ENCODE results near the gene ESPL1. TPM values are rescaled to one million over a fixed set of nuclear protein-coding genes. Genes with fewer than 3 reads are reported as not detected.

Gene ESPL1
- total RNA-seq, 2 donors from 2014 or later, result 33.3 to 50.7 TPM

DNA sequence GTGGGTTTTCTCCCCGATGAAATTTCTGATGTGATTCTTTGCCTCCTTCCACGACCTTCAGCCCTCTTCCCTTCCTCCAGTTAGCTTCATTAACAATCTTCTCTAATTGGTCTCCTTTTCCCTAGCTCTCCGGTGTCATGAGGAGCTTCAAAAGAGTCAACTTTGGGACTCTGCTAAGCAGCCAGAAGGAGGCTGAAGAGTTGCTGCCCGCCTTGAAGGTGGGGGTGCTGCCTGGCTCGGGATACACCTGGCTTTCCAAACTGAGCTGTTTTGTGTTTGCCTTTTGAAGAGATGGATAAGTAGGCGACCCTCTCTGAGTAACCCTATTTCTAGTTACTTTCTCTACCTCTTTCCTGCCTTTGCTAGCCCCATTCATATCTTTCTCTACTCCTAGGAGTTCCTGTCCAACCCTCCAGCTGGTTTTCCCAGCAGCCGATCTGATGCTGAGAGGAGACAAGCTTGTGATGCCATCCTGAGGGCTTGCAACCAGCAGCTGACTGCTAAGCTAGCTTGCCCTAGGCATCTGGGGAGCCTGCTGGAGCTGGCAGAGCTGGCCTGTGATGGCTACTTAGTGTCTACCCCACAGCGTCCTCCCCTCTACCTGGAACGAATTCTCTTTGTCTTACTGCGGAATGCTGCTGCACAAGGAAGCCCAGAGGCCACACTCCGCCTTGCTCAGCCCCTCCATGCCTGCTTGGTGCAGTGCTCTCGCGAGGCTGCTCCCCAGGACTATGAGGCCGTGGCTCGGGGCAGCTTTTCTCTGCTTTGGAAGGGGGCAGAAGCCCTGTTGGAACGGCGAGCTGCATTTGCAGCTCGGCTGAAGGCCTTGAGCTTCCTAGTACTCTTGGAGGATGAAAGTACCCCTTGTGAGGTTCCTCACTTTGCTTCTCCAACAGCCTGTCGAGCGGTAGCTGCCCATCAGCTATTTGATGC lies 797 bp downstream of the ESPL1 start:
- peak overlapping the region; percentile 94 for H3K4me3 Mint-ChIP-seq
- Histone ChIP-seq H3K4me1 (ENCODE audit: control insufficient read depth, insufficient read depth, low read length) (peaks cover 9% of the 10 kb centered on the region), H3K36me3 (ENCODE audit: control insufficient read depth, insufficient read depth, low read length) (no peaks in the 10 kb centered on the region), H3K4me3 (ENCODE audit: low read length) (peak overlapping the region; percentile 95), H3K27ac (ENCODE audit: low read depth, low read length) (no peak overlapping the region), H3K9me3 (ENCODE audit: control insufficient read depth, low read length) (no peaks in the 10 kb centered on the region), H3K9ac (ENCODE audit: extremely low read depth, low read length, poor library complexity, severe bottlenecking) (peak overlapping the region; percentile 63), H3K27me3 (ENCODE audit: control insufficient read depth, insufficient read depth, low read length, poor library complexity, severe bottlenecking) (no peaks in the 10 kb centered on the region)
- no peak for DNase-seq
- TF ChIP-seq, protein P1, sequence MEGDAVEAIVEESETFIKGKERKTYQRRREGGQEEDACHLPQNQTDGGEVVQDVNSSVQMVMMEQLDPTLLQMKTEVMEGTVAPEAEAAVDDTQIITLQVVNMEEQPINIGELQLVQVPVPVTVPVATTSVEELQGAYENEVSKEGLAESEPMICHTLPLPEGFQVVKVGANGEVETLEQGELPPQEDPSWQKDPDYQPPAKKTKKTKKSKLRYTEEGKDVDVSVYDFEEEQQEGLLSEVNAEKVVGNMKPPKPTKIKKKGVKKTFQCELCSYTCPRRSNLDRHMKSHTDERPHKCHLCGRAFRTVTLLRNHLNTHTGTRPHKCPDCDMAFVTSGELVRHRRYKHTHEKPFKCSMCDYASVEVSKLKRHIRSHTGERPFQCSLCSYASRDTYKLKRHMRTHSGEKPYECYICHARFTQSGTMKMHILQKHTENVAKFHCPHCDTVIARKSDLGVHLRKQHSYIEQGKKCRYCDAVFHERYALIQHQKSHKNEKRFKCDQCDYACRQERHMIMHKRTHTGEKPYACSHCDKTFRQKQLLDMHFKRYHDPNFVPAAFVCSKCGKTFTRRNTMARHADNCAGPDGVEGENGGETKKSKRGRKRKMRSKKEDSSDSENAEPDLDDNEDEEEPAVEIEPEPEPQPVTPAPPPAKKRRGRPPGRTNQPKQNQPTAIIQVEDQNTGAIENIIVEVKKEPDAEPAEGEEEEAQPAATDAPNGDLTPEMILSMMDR (conservative IDR thresholded peaks at IDR 0.05), result no peak
- WGBS, 2 experiments (ENCODE audit: insufficient coverage in 1 of 2, insufficient read length in 1 of 2), result 67 to 69% methylated on average over 18 to 20 of the region's 20 CpGs
- H3K9me3 Mint-ChIP-seq, result no peaks in the 10 kb centered on the region
- no peaks in the 10 kb centered on the region for H3K27me3 Mint-ChIP-seq (ENCODE audit: insufficient read depth)
- H3K27ac Mint-ChIP-seq, result peak overlapping the region; percentile 95
- peaks cover 15% of the 10 kb centered on the region for H3K36me3 Mint-ChIP-seq (ENCODE audit: low read depth)
- peaks cover 8% of the 10 kb centered on the region for H3K4me1 Mint-ChIP-seq

DNA sequence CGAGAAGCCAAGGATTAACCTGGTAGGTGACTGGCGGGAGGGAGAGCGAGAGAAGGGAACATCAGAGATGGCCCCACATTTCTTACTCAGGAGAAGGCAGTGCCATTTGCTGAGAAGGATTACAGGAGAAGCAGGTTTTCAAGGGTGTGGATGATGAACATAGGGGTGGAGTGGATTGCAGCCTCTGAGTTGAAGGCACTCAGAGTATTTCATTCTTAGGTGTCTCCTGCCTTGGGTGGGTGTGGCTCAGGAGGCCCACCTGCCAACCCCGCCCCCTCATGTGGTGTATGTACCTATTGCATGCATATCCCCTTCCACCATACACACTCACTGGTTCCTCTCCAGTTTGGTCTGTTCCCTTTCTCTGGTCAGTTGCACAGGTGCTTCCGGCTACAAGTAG lies 6.3 kb downstream of the ESPL1 start:
- 94 to 97% methylated on average over 3 to 5 of the region's 5 CpGs for WGBS, 2 experiments (ENCODE audit: insufficient coverage in 1 of 2, insufficient read length in 1 of 2)
- TF ChIP-seq, protein P1 (conservative IDR thresholded peaks at IDR 0.05), result no peak
- Mint-ChIP-seq H3K36me3 (ENCODE audit: low read depth) (peaks cover 45% of the 10 kb centered on the region), H3K9me3 (no peaks in the 10 kb centered on the region), H3K4me3 (no peak overlapping the region), H3K27me3 (ENCODE audit: insufficient read depth) (no peaks in the 10 kb centered on the region), H3K4me1 (peaks cover 2% of the 10 kb centered on the region), H3K27ac (no peak overlapping the region)
- no peaks in the 10 kb centered on the region for H3K9me3 ChIP-seq (ENCODE audit: control insufficient read depth, low read length)
- peak; percentile 55 for DNase-seq
- no peaks in the 10 kb centered on the region for H3K27me3 ChIP-seq (ENCODE audit: control insufficient read depth, insufficient read depth, low read length, poor library complexity, severe bottlenecking)
- no peak overlapping the region for H3K4me3 ChIP-seq (ENCODE audit: low read length)
- peaks cover 3% of the 10 kb centered on the region for H3K4me1 ChIP-seq (ENCODE audit: control insufficient read depth, insufficient read depth, low read length)
- no peak overlapping the region for H3K9ac ChIP-seq (ENCODE audit: extremely low read depth, low read length, poor library complexity, severe bottlenecking)
- H3K27ac ChIP-seq (ENCODE audit: low read depth, low read length), result no peak overlapping the region
- peaks cover 37% of the 10 kb centered on the region for H3K36me3 ChIP-seq (ENCODE audit: control insufficient read depth, insufficient read depth, low read length)

DNA sequence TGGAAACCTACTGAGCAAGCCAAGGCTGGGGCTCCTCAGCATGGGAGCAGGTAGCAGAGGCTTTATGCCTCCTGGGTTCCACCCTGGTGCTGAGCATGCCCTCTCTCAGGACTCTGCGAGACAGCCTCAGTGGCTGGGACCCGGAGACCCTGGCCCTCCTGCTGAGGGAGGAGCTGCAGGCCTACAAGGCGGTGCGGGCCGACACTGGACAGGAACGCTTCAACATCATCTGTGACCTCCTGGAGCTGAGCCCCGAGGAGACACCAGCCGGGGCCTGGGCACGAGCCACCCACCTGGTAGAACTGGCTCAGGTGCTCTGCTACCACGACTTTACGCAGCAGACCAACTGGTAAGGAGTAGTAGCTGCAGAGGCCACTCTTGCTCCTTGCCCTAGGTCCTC lies 8.4 kb downstream of the ESPL1 start:
- Histone ChIP-seq H3K9ac (ENCODE audit: extremely low read depth, low read length, poor library complexity, severe bottlenecking) (no peak overlapping the region), H3K27ac (ENCODE audit: low read depth, low read length) (no peak overlapping the region), H3K36me3 (ENCODE audit: control insufficient read depth, insufficient read depth, low read length) (peaks cover 52% of the 10 kb centered on the region), H3K27me3 (ENCODE audit: control insufficient read depth, insufficient read depth, low read length, poor library complexity, severe bottlenecking) (no peaks in the 10 kb centered on the region), H3K9me3 (ENCODE audit: control insufficient read depth, low read length) (no peaks in the 10 kb centered on the region), H3K4me1 (ENCODE audit: control insufficient read depth, insufficient read depth, low read length) (no peaks in the 10 kb centered on the region), H3K4me3 (ENCODE audit: low read length) (no peak overlapping the region)
- Mint-ChIP-seq H3K4me3 (no peak overlapping the region), H3K4me1 (no peaks in the 10 kb centered on the region), H3K9me3 (no peaks in the 10 kb centered on the region), H3K27ac (no peak overlapping the region), H3K36me3 (ENCODE audit: low read depth) (peaks cover 50% of the 10 kb centered on the region), H3K27me3 (ENCODE audit: insufficient read depth) (no peaks in the 10 kb centered on the region)
- WGBS, 2 experiments (ENCODE audit: insufficient coverage in 1 of 2, insufficient read length in 1 of 2), result 93 to 96% methylated on average over 11 of the region's 11 CpGs
- DNase-seq, result no peak
- TF ChIP-seq, protein P1 (conservative IDR thresholded peaks at IDR 0.05), result no peak

All from endodermal cell (in vitro differentiated cells).